HG02678 (cell line): Measurements from ENCODE around the gene FANCG.

Experiments used
- ATAC-seq: cut with Tn5 transposase; IDR thresholded peaks from one replicate; pipeline ENCODE4 v1.9.1; 2021; ENCODE audit warnings: mild to moderate bottlenecking, moderate library complexity; ENCODE audit not compliant: unreplicated experiment

FANCG gene

DNA sequence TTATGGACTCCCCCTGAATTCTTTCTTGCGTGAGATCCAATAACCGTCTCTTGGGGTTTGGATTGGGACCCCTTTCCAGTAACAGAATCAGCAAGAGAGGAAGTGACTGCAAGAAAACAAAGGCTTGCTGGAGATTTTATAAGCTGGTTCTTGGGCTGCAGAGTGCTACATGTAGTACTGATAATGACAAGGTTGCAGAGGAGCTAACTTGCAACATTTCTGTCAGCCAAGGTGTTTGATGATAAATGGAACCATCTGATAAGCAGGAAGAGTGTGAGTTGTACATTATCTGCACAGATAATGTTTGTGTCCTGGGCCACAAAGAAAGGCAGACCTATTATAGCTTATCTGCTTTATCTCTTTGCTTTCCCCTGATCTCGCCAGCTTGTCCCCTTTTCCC lies 53.1 kb downstream of the FANCG start:
- no peak for ATAC-seq
